C4-2B (cell line): ENCODE data around the gene TFPI.

Experiments
- ZFX ChIP-seq: fragments of 450-650 bp; IDR thresholded peaks from 2 replicates; pipeline ENCODE4 v1.6.1; 2017
- TF ChIP-seq, protein P1 (sequence below): fragments of 450-650 bp; conservative IDR thresholded peaks from 2 replicates; pipeline ENCODE4 v1.5.1; 2017; ENCODE audit warnings: mild to moderate bottlenecking

DNA sequence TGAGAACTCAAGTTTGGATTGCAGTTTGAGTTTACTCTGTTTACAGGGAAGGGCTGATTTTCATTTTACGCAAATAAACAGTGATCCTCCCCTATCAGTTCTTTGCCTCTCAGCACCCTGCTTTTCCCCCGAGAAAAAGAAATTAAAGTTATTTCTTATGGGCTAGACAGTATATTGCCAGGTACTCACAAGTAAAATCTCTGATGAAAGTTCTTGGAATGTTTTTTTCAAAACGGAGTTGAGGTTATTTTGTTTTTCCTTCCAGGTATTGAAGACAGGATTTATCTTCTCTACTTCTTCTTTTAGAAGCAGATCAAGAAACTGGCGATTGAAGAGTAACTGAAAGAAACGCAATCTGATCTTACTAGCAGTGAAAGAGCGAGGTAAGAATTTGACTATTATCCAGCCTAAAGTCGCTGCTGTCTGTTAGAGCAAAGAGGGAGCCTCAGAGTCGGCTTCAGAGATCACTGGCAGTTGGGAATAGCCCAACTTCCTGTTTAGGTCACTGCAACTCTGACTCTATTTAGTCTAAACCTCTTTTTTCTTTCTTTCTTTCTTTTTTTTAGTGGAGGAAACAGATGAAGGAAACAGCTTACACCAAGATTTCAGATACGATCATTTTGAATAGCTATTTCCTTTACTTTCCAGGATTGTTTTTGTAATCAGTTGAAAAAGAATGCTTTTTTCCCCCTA is at the start of gene TFPI:
- TF ChIP-seq, protein P1, sequence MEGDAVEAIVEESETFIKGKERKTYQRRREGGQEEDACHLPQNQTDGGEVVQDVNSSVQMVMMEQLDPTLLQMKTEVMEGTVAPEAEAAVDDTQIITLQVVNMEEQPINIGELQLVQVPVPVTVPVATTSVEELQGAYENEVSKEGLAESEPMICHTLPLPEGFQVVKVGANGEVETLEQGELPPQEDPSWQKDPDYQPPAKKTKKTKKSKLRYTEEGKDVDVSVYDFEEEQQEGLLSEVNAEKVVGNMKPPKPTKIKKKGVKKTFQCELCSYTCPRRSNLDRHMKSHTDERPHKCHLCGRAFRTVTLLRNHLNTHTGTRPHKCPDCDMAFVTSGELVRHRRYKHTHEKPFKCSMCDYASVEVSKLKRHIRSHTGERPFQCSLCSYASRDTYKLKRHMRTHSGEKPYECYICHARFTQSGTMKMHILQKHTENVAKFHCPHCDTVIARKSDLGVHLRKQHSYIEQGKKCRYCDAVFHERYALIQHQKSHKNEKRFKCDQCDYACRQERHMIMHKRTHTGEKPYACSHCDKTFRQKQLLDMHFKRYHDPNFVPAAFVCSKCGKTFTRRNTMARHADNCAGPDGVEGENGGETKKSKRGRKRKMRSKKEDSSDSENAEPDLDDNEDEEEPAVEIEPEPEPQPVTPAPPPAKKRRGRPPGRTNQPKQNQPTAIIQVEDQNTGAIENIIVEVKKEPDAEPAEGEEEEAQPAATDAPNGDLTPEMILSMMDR: no peak
- TF ChIP-seq ZFX: no peak
